IMR-90 (cell line): ENCODE results near the gene AGK.

Experiments
- BHLHE40 ChIP-seq: fragments of 150-350 bp; IDR thresholded peaks from 2 replicates; pipeline ENCODE4 v1.6.1; 2016; ENCODE audit warnings: mild to moderate bottlenecking, low read depth, low read length
- CEBPB ChIP-seq: IDR thresholded peaks from 2 replicates; pipeline ENCODE4 v1.6.1; 2012; ENCODE audit warnings: low read depth, low read length, improper control_type of control experiment
- CHD1 ChIP-seq: IDR thresholded peaks from 2 replicates; pipeline ENCODE4 v1.6.1; 2012; ENCODE audit warnings: low read depth, low read length, improper control_type of control experiment
- FOS ChIP-seq: fragments of 150-350 bp; IDR thresholded peaks from 2 replicates; pipeline ENCODE4 v1.6.1; 2016; ENCODE audit warnings: low read depth, low read length
- MXI1 ChIP-seq: IDR thresholded peaks from 2 replicates; pipeline ENCODE4 v1.6.1; 2012; ENCODE audit warnings: low read depth, mild to moderate bottlenecking, low read length, moderate library complexity, borderline replicate concordance
- NFE2L2 ChIP-seq: fragments of 150-350 bp; IDR thresholded peaks from 2 replicates; pipeline ENCODE4 v1.6.1; 2016; ENCODE audit warnings: low read depth, mild to moderate bottlenecking, low read length
- POLR2A ChIP-seq: IDR thresholded peaks from 2 replicates; pipeline ENCODE4 v1.6.1; 2012; ENCODE audit warnings: mild to moderate bottlenecking, low read depth, low read length
- RAD21 ChIP-seq: IDR thresholded peaks from 2 replicates; pipeline ENCODE4 v1.6.1; 2012; ENCODE audit warnings: low read length, improper control_type of control experiment
- RCOR1 ChIP-seq: IDR thresholded peaks from 2 replicates; pipeline ENCODE4 v1.6.1; 2012; ENCODE audit warnings: mild to moderate bottlenecking, low read length, improper control_type of control experiment; ENCODE audit not compliant: insufficient replicate concordance
- RFX5 ChIP-seq: IDR thresholded peaks from 2 replicates; pipeline ENCODE4 v1.8.0; 2012; ENCODE audit warnings: low read depth, mild to moderate bottlenecking, low read length, moderate library complexity
- TF ChIP-seq, protein P1 (sequence below): conservative IDR thresholded peaks from 2 replicates; pipeline ENCODE4 v1.5.1; 2012; ENCODE audit warnings: mild to moderate bottlenecking, low read depth, low read length, improper control_type of control experiment
- TF ChIP-seq, protein P2 (sequence below): fragments of 150-350 bp; IDR thresholded peaks from 2 replicates; pipeline ENCODE4 v1.6.1; 2017; ENCODE audit warnings: mild to moderate bottlenecking, antibody characterized with exemption, low read length, low read depth
- TF ChIP-seq, protein P3 (sequence below): fragments of 150-350 bp; IDR thresholded peaks from 2 replicates; pipeline ENCODE4 v1.6.1; 2016; ENCODE audit warnings: low read depth, mild to moderate bottlenecking, low read length, moderate library complexity, borderline replicate concordance

DNA sequence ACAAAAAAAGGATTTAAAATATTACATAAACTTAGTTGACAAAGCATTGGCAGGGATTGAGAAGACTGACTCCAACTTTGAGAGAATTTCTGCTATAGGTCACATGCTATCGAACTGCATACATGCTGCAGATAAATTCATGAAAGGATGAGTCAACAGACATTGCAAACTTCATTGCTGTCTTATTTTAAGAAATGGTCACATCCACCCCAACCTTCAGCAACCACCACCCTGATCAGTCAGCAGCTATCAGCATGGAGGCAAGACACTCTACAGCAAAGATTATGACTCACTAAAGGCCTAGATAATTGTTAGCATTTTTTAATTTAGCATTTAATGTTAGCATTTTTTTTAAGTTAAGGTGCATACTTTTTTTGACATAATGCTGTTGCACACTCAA lies 73.6 kb downstream of the AGK start:
- TF ChIP-seq CHD1 (no peak), POLR2A (no peak), BHLHE40 (no peak), RAD21 (no peak), CEBPB (no peak), MXI1 (no peak), RCOR1 (no peak), RFX5 (no peak), NFE2L2 (no peak), FOS (no peak)
- TF ChIP-seq, protein P1, sequence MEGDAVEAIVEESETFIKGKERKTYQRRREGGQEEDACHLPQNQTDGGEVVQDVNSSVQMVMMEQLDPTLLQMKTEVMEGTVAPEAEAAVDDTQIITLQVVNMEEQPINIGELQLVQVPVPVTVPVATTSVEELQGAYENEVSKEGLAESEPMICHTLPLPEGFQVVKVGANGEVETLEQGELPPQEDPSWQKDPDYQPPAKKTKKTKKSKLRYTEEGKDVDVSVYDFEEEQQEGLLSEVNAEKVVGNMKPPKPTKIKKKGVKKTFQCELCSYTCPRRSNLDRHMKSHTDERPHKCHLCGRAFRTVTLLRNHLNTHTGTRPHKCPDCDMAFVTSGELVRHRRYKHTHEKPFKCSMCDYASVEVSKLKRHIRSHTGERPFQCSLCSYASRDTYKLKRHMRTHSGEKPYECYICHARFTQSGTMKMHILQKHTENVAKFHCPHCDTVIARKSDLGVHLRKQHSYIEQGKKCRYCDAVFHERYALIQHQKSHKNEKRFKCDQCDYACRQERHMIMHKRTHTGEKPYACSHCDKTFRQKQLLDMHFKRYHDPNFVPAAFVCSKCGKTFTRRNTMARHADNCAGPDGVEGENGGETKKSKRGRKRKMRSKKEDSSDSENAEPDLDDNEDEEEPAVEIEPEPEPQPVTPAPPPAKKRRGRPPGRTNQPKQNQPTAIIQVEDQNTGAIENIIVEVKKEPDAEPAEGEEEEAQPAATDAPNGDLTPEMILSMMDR, result no peak
- TF ChIP-seq, protein P2, sequence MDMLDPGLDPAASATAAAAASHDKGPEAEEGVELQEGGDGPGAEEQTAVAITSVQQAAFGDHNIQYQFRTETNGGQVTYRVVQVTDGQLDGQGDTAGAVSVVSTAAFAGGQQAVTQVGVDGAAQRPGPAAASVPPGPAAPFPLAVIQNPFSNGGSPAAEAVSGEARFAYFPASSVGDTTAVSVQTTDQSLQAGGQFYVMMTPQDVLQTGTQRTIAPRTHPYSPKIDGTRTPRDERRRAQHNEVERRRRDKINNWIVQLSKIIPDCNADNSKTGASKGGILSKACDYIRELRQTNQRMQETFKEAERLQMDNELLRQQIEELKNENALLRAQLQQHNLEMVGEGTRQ, result no peak
- TF ChIP-seq, protein P3, sequence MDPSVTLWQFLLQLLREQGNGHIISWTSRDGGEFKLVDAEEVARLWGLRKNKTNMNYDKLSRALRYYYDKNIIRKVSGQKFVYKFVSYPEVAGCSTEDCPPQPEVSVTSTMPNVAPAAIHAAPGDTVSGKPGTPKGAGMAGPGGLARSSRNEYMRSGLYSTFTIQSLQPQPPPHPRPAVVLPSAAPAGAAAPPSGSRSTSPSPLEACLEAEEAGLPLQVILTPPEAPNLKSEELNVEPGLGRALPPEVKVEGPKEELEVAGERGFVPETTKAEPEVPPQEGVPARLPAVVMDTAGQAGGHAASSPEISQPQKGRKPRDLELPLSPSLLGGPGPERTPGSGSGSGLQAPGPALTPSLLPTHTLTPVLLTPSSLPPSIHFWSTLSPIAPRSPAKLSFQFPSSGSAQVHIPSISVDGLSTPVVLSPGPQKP, result no peak
